Activated CD4-positive, alpha-beta memory T cell treated with anti-CD3 and anti-CD28 coated beads, Interleukin-2, amount 10 ng/mL, durations not matched to agents 7 days and 5 days (primary cell): ENCODE results near the gene BNIP5. TPM values are rescaled to one million over a fixed set of nuclear protein-coding genes. Genes with fewer than 3 reads are reported as not detected.
"Not testable (repeated sequence)": the region's sequence is repeated elsewhere in the genome, so short reads cannot be mapped to it uniquely, and the experiment has no call there.

Experiments used
- CTCF ChIA-PET: fragments of 350-600 bp; sonication (Branson Sonifier 250); formaldehyde crosslinking; loops from one replicate; lab custom pipeline; 2021; ENCODE audit warnings: antibody characterized with exemption, inconsistent platforms; lab: Charles Lee
- POLR2A ChIA-PET: fragments of 350-600 bp; sonication (Branson Sonifier 250); formaldehyde crosslinking; loops from one replicate; lab custom pipeline; 2021; ENCODE audit warnings: antibody characterized with exemption; lab: Charles Lee
- DNase-seq: peaks from one replicate; pipeline ENCODE4 v3.0.0-alpha.2; 2020
- H3K27ac Mint-ChIP-seq: one replicate; pipeline ENCODE4 v1.8.0; 2021; ENCODE audit warnings: mild to moderate bottlenecking, mixed read lengths
- H3K27me3 Mint-ChIP-seq: one replicate; pipeline ENCODE4 v1.8.0; 2021; ENCODE audit warnings: mixed read lengths
- H3K36me3 Mint-ChIP-seq: one replicate; pipeline ENCODE4 v1.8.0; 2021; ENCODE audit warnings: low read depth, mixed read lengths
- H3K4me1 Mint-ChIP-seq: one replicate; pipeline ENCODE4 v1.8.0; 2021; ENCODE audit warnings: mixed read lengths
- H3K4me3 Mint-ChIP-seq: one replicate; pipeline ENCODE4 v1.8.0; 2021; ENCODE audit warnings: mild to moderate bottlenecking, mixed read lengths
- H3K9me3 Mint-ChIP-seq: one replicate; pipeline ENCODE4 v1.8.0; 2021; ENCODE audit warnings: mixed read lengths
- total RNA-seq, 2 experiments: library from RNA; stranded (reverse); gene quantifications; one replicate each; pipeline ENCODE4 v1.2.3, GENCODE V29; 2021

BNIP5 gene
- total RNA-seq, 2 experiments from 2014 or later = not detected

DNA sequence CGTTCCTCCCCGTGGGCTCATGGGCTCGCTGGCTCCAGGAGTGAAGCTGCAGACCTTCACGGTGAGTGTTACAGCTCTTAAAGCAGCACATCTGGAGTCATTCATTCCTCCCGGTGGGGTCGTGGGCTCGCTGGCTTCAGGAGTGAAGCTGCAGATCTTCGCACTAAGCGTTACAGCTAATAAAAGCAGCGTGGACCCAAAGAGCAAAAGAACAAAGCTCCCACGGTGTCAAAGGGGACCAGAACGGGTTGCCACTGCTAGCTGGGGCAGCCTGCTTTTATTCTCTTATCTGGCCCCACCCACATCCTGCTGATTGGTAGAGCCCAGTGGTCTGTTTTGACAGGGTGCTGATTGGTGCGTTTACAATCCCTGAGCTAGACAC lies 26.7 kb upstream of the BNIP5 start:
- not testable (repeated sequence) for H3K9me3 Mint-ChIP-seq

DNA sequence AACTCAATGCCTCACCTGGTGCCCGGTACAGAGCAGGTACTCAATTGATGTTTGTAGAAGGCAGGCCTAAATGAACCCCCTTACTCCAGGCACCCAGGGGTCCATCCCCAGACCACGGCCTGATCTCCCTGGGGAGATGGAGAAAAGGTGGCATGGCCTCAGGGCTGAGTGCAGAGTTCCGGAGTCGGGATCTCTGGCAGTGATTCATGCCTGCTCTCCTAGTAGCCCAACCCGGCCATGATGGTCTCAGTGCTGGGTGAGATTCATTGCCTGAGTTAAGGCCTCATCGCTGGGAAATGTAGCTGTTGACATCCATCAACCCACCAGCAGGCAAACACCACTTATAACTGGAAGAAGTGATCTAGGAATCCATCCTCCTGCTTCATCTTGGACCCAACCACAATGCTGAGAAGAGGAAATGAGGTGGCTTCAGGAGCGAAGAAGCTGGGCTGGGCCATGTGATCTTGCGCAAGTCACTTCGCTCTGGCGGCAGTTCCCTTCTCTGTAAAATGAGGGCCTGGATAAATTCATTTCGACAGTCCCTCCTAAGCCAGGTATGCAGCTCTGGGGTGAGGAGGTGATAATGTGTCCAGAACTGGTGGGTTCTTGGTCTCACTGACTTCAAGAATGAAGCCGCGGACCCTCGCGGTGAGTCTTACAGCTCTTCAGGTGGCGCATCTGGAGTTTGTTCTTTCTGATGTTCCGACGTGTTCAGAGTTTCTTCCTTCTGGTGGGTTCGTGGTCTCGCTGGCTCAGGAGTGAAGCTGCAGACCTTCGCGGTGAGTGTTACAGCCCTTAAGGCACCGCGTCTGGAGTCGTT lies 26.1 kb upstream of the BNIP5 start:
- ChIA-PET POLR2A (interaction anchor here (0.9 kb wide), 1 partner anchor 334 kb away, joined by 4 read pairs; no protein-coding TSS in a partner anchor), CTCF (interaction anchor here (1.0 to 4.0 kb wide), 5 partner anchors 8 to 334 kb away, joined by 3 to 21 read pairs (median 3); no protein-coding TSS in a partner anchor)
- DNase-seq = no peak
- Mint-ChIP-seq H3K27ac (no peak overlapping the region), H3K4me3 (no peak overlapping the region), H3K36me3 (peaks cover 27% of the 10 kb centered on the region), H3K9me3 (no peaks in the 10 kb centered on the region), H3K4me1 (peaks cover 18% of the 10 kb centered on the region), H3K27me3 (peaks cover 3% of the 10 kb centered on the region)

More for the DNA sequence above, 26.7 kb upstream of the BNIP5 start:
- H3K27ac Mint-ChIP-seq, H3K27me3 Mint-ChIP-seq, POLR2A ChIA-PET, H3K4me3 Mint-ChIP-seq, DNase-seq: not testable (repeated sequence)
- peaks cover 13% of the 10 kb centered on the region for H3K4me1 Mint-ChIP-seq
- peaks cover 27% of the 10 kb centered on the region for H3K36me3 Mint-ChIP-seq
- CTCF ChIA-PET = interaction anchor here (1.5 to 4.0 kb wide), 2 partner anchors 9 to 22 kb away, joined by 3 to 21 read pairs; no protein-coding TSS in a partner anchor

DNA sequence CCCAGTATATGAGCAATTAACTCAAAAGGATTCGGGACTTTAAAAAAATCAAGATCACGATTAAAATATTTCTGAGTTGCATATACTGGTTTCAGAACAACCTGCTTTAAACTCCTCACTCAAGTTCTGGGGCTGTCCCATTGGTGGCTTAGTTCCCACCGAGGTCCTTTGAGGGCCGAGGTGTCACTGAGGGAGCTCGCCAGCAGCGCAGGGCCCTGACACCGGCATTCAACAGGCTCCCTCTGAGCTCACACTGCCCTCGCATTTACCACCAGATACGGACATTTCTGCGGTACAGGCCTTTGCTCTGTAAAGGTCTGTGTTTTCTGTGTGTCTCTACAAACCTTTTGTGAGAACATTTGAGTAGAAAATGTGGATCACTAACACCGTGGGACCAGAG lies 24.4 kb upstream of the BNIP5 start:
- peaks cover 23% of the 10 kb centered on the region for H3K4me1 Mint-ChIP-seq
- CTCF ChIA-PET = interaction anchor here (1.2 to 4.0 kb wide), 6 partner anchors 16 to 334 kb away, joined by 3 to 21 read pairs (median 10); partner anchors contain the start of gene MAPK14

DNA sequence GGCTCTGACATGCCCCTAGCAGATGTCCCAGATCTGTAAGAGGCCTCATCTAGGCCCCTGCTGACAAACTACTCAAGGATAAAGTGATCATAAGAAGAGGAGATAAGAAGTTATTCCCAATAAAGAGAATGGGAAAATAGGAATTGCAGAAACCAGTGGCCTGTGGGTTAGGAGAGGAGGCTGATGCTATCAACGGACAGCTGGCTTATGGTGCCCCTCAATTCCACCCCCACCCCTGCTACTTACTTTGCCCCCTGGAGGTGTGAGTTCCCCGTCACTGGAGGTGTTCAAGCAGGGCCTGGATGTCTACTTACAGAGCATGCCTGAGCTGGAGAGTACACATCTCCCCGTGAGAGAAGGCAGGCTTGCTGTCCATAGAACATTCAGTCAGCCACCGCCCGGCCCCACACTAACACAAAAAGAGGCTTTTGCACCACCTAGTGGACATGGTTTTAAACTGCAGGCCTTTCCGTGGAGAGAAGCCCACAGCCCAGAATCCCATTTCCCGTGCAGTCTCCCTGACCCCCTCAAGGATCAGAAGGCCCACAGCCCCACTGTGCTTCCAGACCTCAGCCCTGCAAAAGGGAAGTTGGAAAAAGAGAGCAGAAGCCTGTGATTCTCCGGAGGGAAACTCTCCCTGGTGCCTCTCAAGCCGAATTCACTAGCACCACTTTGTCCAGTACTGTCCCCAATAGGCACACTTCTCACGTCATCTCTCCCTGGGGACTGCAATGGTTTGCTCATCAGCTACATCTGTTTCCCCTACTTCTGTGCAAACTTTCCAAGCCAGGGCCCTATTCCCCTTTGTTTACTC lies 23.8 kb upstream of the BNIP5 start:
- Mint-ChIP-seq H3K27me3 (peaks cover 6% of the 10 kb centered on the region), H3K9me3 (no peaks in the 10 kb centered on the region), H3K4me1 (peaks cover 27% of the 10 kb centered on the region), H3K27ac (no peak overlapping the region), H3K4me3 (no peak overlapping the region), H3K36me3 (peaks cover 21% of the 10 kb centered on the region)
- ChIA-PET POLR2A (interaction anchor here (0.7 to 1.0 kb wide), 2 partner anchors 239 to 333 kb away, joined by 3 read pairs; no protein-coding TSS in a partner anchor), CTCF (interaction anchor here (0.6 to 4.0 kb wide), 9 partner anchors 19 to 349 kb away, joined by 3 to 21 read pairs (median 4); partner anchors contain the start of gene MAPK14)
- DNase-seq = peak; percentile 77

More for the DNA sequence above, 24.4 kb upstream of the BNIP5 start:
- no peak overlapping the region for H3K27ac Mint-ChIP-seq
- peaks cover 6% of the 10 kb centered on the region for H3K27me3 Mint-ChIP-seq
- DNase-seq = no peak
- H3K4me3 Mint-ChIP-seq = no peak overlapping the region
- POLR2A ChIA-PET = interaction anchor here (1.0 kb wide), 1 partner anchor 334 kb away, joined by 3 read pairs; no protein-coding TSS in a partner anchor
- H3K9me3 Mint-ChIP-seq = no peaks in the 10 kb centered on the region
- H3K36me3 Mint-ChIP-seq = peaks cover 22% of the 10 kb centered on the region

DNA sequence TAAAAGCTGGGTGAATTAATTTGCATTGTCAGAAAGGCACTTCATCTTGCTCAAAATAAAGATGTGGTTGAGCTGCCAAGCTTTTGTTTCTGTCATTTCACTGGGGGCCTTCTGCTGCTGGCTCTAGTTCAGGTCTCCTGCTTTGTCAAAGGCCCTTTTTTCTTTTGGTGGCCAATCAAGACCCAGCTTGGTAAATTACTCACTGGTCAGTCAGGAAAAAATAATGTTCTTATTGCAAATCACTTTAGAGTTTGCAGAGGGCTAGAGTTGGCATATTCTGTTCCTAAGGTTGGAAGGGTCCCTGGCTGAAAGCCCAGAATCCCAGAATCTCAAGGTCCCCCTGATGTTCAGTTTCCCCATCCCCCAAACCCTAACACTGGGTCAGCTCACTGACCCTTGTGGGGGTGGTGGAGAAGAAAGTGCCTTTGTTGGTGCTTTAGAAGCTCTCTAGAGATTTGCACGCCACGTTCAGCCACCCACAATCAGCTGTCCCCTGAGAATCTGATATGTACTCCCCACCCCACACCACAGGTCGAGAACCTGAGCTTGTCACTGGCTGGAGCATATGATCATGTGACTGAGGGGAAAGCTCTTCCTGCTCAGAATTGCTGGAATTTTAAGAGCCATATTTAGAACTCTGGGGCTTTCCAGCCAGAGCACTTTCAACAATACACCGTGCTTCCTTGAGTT lies 21.7 kb upstream of the BNIP5 start:
- Mint-ChIP-seq H3K9me3 (no peaks in the 10 kb centered on the region), H3K36me3 (peaks cover 18% of the 10 kb centered on the region), H3K4me3 (no peak overlapping the region), H3K4me1 (peaks cover 18% of the 10 kb centered on the region), H3K27ac (no peak overlapping the region), H3K27me3 (peaks cover 10% of the 10 kb centered on the region)
- no peak for DNase-seq
- POLR2A ChIA-PET = interaction anchor here (1.1 kb wide), 1 partner anchor 19 kb away, joined by 3 read pairs; no protein-coding TSS in a partner anchor
- CTCF ChIA-PET = interaction anchor here (0.7 to 2.2 kb wide), 7 partner anchors 18 to 330 kb away, joined by 3 to 13 read pairs (median 4); partner anchors contain the start of gene MAPK14

DNA sequence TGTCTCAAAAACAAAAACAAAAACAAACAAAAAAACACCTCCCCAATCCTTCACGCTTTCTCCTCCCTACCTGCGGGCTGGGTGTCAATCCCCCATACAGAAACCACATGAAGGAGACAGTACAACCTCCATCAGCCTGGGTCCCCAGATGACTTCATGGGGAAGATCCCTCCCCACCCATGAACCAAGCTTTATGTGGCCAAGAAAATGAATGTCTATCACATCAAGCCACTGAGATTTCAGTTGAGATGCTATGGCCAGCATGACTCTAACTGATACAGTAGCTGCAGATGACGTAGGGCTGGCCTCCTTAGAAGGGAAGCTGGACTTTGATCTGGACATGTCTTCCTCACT lies 21.2 kb upstream of the BNIP5 start:
- H3K4me1 Mint-ChIP-seq = peaks cover 18% of the 10 kb centered on the region
- DNase-seq = no peak
- no peak overlapping the region for H3K27ac Mint-ChIP-seq
- H3K27me3 Mint-ChIP-seq = peaks cover 15% of the 10 kb centered on the region
- peaks cover 14% of the 10 kb centered on the region for H3K36me3 Mint-ChIP-seq
- peaks cover 2% of the 10 kb centered on the region for H3K9me3 Mint-ChIP-seq
- no peak overlapping the region for H3K4me3 Mint-ChIP-seq
- ChIA-PET POLR2A (no interaction called here), CTCF (interaction anchor here (0.7 to 2.2 kb wide), 7 partner anchors 17 to 330 kb away, joined by 3 to 13 read pairs (median 4); partner anchors contain the start of gene MAPK14)

GRCh38 chr6:36355819-36356218 lies 19.1 kb upstream of the BNIP5 start:
- no peak overlapping the region for H3K4me3 Mint-ChIP-seq
- CTCF ChIA-PET = interaction anchor here (0.6 to 2.2 kb wide), 4 partner anchors 15 to 261 kb away, joined by 3 to 5 read pairs (median 4); no protein-coding TSS in a partner anchor
- no peak overlapping the region for H3K27ac Mint-ChIP-seq

GRCh38 chr6:36353411-36353915 lies 16.8 kb upstream of the BNIP5 start:
- Mint-ChIP-seq H3K27me3 (peaks cover 18% of the 10 kb centered on the region), H3K4me1 (peaks cover 15% of the 10 kb centered on the region), H3K27ac (no peak overlapping the region), H3K4me3 (no peak overlapping the region), H3K9me3 (peaks cover 4% of the 10 kb centered on the region), H3K36me3 (peaks cover 10% of the 10 kb centered on the region)
- POLR2A ChIA-PET = no interaction called here
- DNase-seq = no peak
- CTCF ChIA-PET = interaction anchor here (1.4 to 1.5 kb wide), 2 partner anchors 13 to 51 kb away, joined by 4 to 9 read pairs; no protein-coding TSS in a partner anchor

More at GRCh38 chr6:36355819-36356218, 19.1 kb upstream of the BNIP5 start:
- DNase-seq = no peak
- peaks cover 15% of the 10 kb centered on the region for H3K27me3 Mint-ChIP-seq
- peaks cover 10% of the 10 kb centered on the region for H3K36me3 Mint-ChIP-seq
- POLR2A ChIA-PET = interaction anchor here (1.4 kb wide), 1 partner anchor 9 kb away, joined by 3 read pairs; no protein-coding TSS in a partner anchor
- peaks cover 4% of the 10 kb centered on the region for H3K9me3 Mint-ChIP-seq
- H3K4me1 Mint-ChIP-seq = peaks cover 18% of the 10 kb centered on the region

DNA sequence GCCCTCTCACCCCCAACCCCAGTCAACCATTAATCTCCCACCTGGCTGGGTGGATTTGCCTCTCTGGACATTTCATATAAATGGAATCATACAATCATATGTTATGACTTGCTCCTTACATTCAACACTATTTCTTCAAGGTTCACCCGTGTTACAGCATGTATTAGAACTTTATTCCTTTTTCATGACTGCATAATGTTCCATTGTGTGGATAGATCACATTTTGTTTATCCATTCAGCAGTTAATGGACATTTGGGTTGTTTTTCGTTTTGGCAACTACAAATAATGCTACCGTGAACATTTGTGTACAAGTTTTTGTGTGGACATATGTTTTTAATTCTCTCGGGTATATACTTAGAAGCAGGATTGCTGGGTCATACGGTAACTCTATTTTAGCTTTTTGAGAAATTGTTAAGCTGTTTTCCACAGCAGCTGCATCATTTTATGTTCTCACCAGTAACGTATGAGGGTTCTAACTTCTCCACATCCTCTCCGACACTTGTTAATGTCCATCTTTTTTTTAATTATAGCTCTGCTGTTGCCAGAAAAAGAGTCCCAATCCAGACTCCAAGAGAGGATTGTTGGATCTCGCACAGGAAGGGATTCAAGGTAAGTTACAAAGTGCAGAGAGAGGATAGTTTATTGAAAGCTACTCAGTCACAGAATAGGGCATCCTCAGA lies 15.9 kb upstream of the BNIP5 start:
- Mint-ChIP-seq H3K4me1 (peaks cover 10% of the 10 kb centered on the region), H3K36me3 (peaks cover 10% of the 10 kb centered on the region), H3K9me3 (peaks cover 4% of the 10 kb centered on the region), H3K27me3 (peaks cover 16% of the 10 kb centered on the region), H3K4me3 (no peak overlapping the region), H3K27ac (no peak overlapping the region)
- ChIA-PET CTCF (interaction anchor here (0.7 to 1.5 kb wide), 3 partner anchors 9 to 221 kb away, joined by 3 to 9 read pairs (median 3); no protein-coding TSS in a partner anchor), POLR2A (no interaction called here)
- DNase-seq = no peak

DNA sequence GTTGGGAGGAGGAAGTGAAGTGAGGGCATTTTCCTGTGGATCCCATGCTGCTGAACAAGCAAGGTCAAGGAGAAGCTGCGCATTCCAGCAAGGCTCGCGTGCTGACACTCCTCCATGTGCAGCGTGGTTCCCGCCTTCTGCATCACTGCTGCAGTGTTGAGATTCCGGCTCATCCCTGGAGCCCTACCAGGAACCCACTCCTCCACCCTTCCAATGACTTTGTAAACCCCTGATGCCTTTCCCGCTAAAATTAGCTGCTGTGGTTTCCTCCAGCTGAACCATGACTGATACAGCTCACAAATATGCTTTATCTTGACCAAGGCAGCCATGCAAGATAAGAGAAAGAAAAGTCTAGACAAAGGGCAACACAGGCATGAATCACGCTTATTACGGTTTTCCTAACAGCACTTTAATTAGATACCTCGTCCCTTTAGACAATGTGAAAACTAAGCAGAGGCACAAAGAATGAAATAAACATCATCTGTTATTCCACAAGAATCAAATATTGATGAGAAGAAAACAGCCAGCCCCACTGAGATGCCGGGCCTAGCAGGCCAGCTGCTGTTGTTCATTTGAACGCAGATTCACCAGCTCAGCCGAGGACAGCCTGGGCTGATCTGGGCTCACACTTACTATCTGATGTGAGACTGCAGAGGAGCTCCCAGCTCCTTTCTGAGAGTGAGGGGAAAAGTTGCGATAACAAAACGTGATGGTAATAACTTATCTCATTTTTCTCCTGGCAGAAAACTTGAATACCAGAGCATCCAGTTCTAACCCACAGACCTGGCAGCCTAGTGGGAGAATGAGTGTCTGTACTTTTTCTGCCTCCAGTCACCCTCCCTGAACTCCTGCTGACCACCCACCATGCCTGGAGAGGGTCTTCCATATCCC lies 14.2 kb upstream of the BNIP5 start:
- CTCF ChIA-PET = interaction anchor here (1.8 kb wide), 1 partner anchor 10 kb away, joined by 6 read pairs; no protein-coding TSS in a partner anchor
- no peak overlapping the region for H3K27ac Mint-ChIP-seq
- H3K4me3 Mint-ChIP-seq = no peak overlapping the region
- POLR2A ChIA-PET = no interaction called here
- no peak for DNase-seq
- H3K36me3 Mint-ChIP-seq = peaks cover 10% of the 10 kb centered on the region
- peaks cover 4% of the 10 kb centered on the region for H3K9me3 Mint-ChIP-seq
- peaks cover 5% of the 10 kb centered on the region for H3K4me1 Mint-ChIP-seq
- H3K27me3 Mint-ChIP-seq = peaks cover 13% of the 10 kb centered on the region
